GM19438 (cell line): ENCODE data around the gene TPCN2.

Experiments used
- ATAC-seq: cut with Tn5 transposase; IDR thresholded peaks from one replicate; pipeline ENCODE4 v1.9.1; 2021; ENCODE audit warnings: low read depth; ENCODE audit not compliant: unreplicated experiment

Gene TPCN2

GRCh38 chr11:69035946-69036340, 12.8 kb upstream of the TPCN2 start:
- ATAC-seq = no peak

- ATAC-seq = no peak
Observed at GRCh38 chr11:69037074-69037473, 11.7 kb upstream of the TPCN2 start.

- no peak for ATAC-seq
Observed at GRCh38 chr11:69037544-69037943, 11.2 kb upstream of the TPCN2 start.

GRCh38 chr11:69039501-69039900, 9.2 kb upstream of the TPCN2 start:
- no peak for ATAC-seq

- ATAC-seq = no peak
Observed at GRCh38 chr11:69040051-69040450, 8.7 kb upstream of the TPCN2 start.

GRCh38 chr11:69040581-69041260, 8.0 kb upstream of the TPCN2 start:
- no peak for ATAC-seq

- no peak for ATAC-seq
Observed at GRCh38 chr11:69041516-69041915, 7.2 kb upstream of the TPCN2 start.

- no peak for ATAC-seq
Observed at GRCh38 chr11:69044111-69045013, 4.4 kb upstream of the TPCN2 start.

- ATAC-seq = no peak
Observed at GRCh38 chr11:69048031-69048693, 570 bp upstream of the TPCN2 start.

- no peak for ATAC-seq
Observed at GRCh38 chr11:69049490-69049867, 747 bp downstream of the TPCN2 start.

GRCh38 chr11:69050592-69051380, 2.1 kb downstream of the TPCN2 start:
- no peak for ATAC-seq

GRCh38 chr11:69051381-69052342, 2.9 kb downstream of the TPCN2 start:
- ATAC-seq = no peak

GRCh38 chr11:69052343-69053168, 3.8 kb downstream of the TPCN2 start:
- ATAC-seq = no peak

GRCh38 chr11:69053169-69053477, 4.4 kb downstream of the TPCN2 start:
- ATAC-seq = no peak

GRCh38 chr11:69053546-69054396, 5.0 kb downstream of the TPCN2 start:
- no peak for ATAC-seq

- no peak for ATAC-seq
Observed at GRCh38 chr11:69054397-69055211, 5.9 kb downstream of the TPCN2 start.

GRCh38 chr11:69055212-69055586, 6.5 kb downstream of the TPCN2 start:
- no peak for ATAC-seq
